ENCODE results near the gene TCF12.
"Not testable (repeated sequence)": the region's sequence is repeated elsewhere in the genome, so short reads cannot be mapped to it uniquely, and the experiment has no call there.

Gene TCF12

DNA sequence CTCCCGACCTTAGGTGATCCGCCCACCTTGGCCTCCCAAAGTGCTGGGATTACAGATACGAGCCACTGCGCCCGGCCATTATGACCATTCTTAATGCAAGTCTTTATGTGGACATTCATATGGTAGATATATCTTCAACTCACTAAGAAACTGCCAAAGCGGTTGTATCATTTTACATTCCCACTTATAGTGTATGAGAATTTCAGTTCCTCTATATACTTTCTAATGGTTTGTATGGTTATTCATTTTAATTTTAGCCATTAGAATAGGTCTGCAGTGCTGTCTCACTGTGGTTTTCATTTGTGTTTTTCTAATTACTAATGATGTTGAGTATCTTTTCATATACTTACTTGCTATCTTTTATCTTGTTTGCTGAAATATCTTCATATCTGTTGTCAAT lies 32.5 kb downstream of the TCF12 start:
- no peak overlapping the region for H3K4me3 ChIP-seq (ENCODE audit: control insufficient read depth, low read depth, low read length)
- TF ChIP-seq, protein P1, sequence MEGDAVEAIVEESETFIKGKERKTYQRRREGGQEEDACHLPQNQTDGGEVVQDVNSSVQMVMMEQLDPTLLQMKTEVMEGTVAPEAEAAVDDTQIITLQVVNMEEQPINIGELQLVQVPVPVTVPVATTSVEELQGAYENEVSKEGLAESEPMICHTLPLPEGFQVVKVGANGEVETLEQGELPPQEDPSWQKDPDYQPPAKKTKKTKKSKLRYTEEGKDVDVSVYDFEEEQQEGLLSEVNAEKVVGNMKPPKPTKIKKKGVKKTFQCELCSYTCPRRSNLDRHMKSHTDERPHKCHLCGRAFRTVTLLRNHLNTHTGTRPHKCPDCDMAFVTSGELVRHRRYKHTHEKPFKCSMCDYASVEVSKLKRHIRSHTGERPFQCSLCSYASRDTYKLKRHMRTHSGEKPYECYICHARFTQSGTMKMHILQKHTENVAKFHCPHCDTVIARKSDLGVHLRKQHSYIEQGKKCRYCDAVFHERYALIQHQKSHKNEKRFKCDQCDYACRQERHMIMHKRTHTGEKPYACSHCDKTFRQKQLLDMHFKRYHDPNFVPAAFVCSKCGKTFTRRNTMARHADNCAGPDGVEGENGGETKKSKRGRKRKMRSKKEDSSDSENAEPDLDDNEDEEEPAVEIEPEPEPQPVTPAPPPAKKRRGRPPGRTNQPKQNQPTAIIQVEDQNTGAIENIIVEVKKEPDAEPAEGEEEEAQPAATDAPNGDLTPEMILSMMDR (conservative IDR thresholded peaks at IDR 0.05; ENCODE audit: control insufficient read depth, insufficient read depth, low read depth, low read length) = no peak
- DNase-seq (ENCODE audit: low read depth) = no peak

DNA sequence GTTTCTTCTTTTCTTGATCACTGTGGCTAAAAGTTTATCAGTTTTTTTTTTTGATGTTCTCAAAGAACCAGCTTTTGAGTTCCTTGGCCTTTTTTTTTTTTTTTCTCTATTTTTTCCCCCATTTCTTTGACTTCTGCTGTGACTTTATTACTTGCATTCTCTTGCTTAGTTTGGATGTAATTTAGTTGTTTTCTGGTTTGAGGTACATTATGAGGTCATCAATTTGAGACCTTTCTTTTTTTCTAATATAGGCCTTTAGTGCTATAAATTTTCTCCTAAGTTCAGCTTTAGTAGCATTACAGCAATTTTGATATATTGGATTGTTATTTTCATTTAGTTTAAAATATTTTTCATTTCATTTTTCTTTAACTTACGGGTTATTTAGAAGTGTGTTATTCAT lies 35.3 kb downstream of the TCF12 start:
- H3K4me3 ChIP-seq (ENCODE audit: control insufficient read depth, low read depth, low read length) = no peak overlapping the region
- TF ChIP-seq, protein P1 (conservative IDR thresholded peaks at IDR 0.05; ENCODE audit: control insufficient read depth, insufficient read depth, low read depth, low read length) = no peak
- no peak for DNase-seq (ENCODE audit: low read depth)

DNA sequence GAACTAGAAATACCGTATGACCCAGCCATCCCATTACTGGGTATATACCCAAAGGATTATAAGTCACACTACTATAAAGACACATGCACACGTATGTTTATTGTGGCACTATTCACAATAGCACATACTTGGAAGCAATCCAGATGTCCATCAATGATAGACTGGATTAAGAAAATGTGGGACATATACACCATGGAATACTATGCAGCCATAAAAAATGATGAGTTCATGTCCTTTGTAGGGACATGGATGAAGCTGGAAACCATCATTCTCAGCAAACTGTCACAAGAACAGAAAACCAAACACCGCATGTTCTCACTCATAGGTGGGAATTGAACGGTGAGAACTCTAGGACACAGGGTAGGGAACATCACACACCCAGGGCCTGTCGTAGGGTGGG lies 36.6 kb downstream of the TCF12 start:
- H3K4me3 ChIP-seq (ENCODE audit: control insufficient read depth, low read depth, low read length); DNase-seq (ENCODE audit: low read depth): not testable (repeated sequence)

DNA sequence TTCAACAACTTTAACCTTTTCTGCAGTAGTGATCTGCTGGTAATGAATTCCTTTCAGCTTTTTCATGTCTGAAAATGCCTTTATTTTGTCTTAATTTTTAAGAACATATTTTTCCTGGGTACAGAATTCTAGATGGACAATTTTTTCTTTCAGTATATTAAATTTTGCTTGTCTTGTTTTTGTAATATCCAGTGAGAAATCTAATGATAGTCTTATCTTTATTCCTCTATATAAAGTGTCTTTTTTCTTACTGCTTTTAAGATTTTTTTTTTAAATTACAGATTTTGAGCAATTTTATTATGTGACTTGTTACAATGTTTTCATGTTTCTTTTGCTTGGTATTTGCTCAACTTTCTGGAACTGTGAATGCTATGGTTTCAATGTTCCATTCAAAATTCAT lies 38.1 kb downstream of the TCF12 start:
- no peak for DNase-seq (ENCODE audit: low read depth)
- TF ChIP-seq, protein P1 (conservative IDR thresholded peaks at IDR 0.05; ENCODE audit: control insufficient read depth, insufficient read depth, low read depth, low read length) = no peak

DNA sequence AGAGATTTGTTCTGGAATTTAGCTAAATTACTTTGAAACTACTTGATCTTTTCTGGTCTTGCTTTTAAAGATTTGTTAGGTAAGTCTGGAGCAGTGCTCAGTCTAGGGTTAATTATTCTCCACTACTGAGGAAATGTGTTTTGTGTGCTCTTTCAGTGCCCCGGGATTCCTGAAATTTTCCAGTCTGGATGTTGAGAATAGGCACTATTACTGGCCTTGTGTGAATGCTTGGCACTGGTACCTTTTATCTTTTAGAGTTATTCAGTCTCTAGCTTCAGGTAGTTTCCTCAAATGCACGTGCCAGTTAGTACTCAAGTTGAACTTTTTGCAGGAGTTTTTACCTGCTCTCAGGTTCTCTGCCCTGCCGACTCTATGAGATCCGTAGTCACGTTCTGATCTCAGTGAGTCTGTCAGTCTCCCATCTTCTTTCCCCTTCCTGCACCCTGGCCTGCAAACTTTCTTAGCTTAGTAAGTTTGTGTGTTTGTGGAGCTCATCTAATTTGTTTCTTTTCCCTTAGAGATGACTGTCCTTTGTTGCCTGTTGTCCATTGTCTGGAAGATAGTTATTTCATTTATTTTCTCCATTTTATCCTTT lies 39.5 kb downstream of the TCF12 start:
- H3K4me3 ChIP-seq (ENCODE audit: control insufficient read depth, low read depth, low read length) = no peak overlapping the region

More for the DNA sequence above, 38.1 kb downstream of the TCF12 start:
- no peak overlapping the region for H3K4me3 ChIP-seq (ENCODE audit: control insufficient read depth, low read depth, low read length)

DNA sequence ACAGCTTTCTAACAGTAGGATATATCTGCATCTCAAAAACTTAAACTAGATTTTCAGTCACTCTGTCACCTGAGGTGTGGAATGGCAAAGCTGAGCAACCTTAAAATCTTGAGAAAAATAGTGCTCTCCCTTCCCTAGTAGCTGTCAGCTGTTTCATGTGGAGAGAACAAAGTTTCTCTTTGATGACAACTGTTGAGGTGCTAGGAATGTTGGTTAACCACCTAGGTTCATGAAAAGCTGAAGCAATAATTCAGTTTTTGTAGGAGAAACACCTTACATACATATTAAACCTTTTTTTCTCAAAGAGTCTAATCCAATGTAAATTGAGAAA lies 40.8 kb downstream of the TCF12 start:
- no peak for DNase-seq (ENCODE audit: low read depth)
- TF ChIP-seq, protein P1 (conservative IDR thresholded peaks at IDR 0.05; ENCODE audit: control insufficient read depth, insufficient read depth, low read depth, low read length) = no peak
- no peak overlapping the region for H3K4me3 ChIP-seq (ENCODE audit: control insufficient read depth, low read depth, low read length)

More for the DNA sequence above, 39.5 kb downstream of the TCF12 start:
- TF ChIP-seq, protein P1 (conservative IDR thresholded peaks at IDR 0.05; ENCODE audit: control insufficient read depth, insufficient read depth, low read depth, low read length) = no peak
- DNase-seq (ENCODE audit: low read depth) = no peak

GRCh38 chr15:56960116-56960515 lies 41.7 kb downstream of the TCF12 start:
- no peak for DNase-seq (ENCODE audit: low read depth)
- TF ChIP-seq, protein P1 (conservative IDR thresholded peaks at IDR 0.05; ENCODE audit: control insufficient read depth, insufficient read depth, low read depth, low read length) = no peak
- no peak overlapping the region for H3K4me3 ChIP-seq (ENCODE audit: control insufficient read depth, low read depth, low read length)

All from fibroblast of mammary gland (primary cell).